B cell (primary cell): ENCODE results near the gene VIT. TPM values are rescaled to one million over a fixed set of nuclear protein-coding genes. Genes with fewer than 3 reads are reported as not detected.

Experiments
- ATAC-seq: fragments of 200-7000 bp; cut with Tn5 transposase; one replicate; pipeline ENCODE4 v1.10.0; 2021; ENCODE audit warnings: low read depth, mild to moderate bottlenecking, moderate number of reproducible peaks, moderate library complexity
- CTCF ChIA-PET: fragments of 350-600 bp; sonication (Branson Sonifier 250); formaldehyde crosslinking; loops from one replicate; lab custom pipeline; 2021; ENCODE audit warnings: antibody characterized with exemption, inconsistent platforms; lab: Charles Lee
- POLR2A ChIA-PET: fragments of 350-600 bp; sonication (Branson Sonifier 250); formaldehyde crosslinking; loops from one replicate; lab custom pipeline; 2021; ENCODE audit warnings: antibody characterized with exemption; lab: Charles Lee
- DNase-seq: peaks from one replicate; pipeline ENCODE4 v3.0.0; 2013
- H2AFZ ChIP-seq: 2 replicates; pipeline ENCODE4 v1.6.1; 2012; ENCODE audit warnings: mild to moderate bottlenecking, low read depth, low read length; ENCODE audit not compliant: insufficient read depth, poor library complexity, severe bottlenecking
- H3K27ac ChIP-seq, 2 donors: 1 replicate in 1 of 2; 2 replicates in 1 of 2; pipeline ENCODE4 v1.5.1; 2012 to 2013; ENCODE audit warnings: low read length in 2 of 2, mild to moderate bottlenecking in 2 of 2, moderate library complexity in 1 of 2
- H3K27me3 ChIP-seq, 4 experiments: fragments of 200-600 bp in 1 of 4; sonication (generic) in 1 of 4; replicated peaks in 1 of 4; 1 replicate in 2 of 4; 2 replicates in 2 of 4; pipeline versions ENCODE4 v1.6.1 to v1.7.0; 2013 to 2016; ENCODE audit warnings: low read length in 3 of 4, mild to moderate bottlenecking in 2 of 4, mixed read lengths in 1 of 4, moderate library complexity in 1 of 4; ENCODE audit not compliant: insufficient read depth in 4 of 4, control insufficient read depth in 3 of 4; ENCODE audit errors: control extremely low read depth in 1 of 4
- H3K36me3 ChIP-seq, 2 experiments: replicated peaks in 1 of 2; 1 replicate in 1 of 2; 2 replicates in 1 of 2; pipeline versions ENCODE4 v1.6.1 to v1.7.1; 2013; ENCODE audit warnings: low read length in 1 of 2; ENCODE audit not compliant: insufficient read depth in 2 of 2, control insufficient read depth in 1 of 2; ENCODE audit errors: control extremely low read depth in 1 of 2, extremely low read depth in 1 of 2
- H3K4me1 ChIP-seq, 2 donors: fragments of 200-600 bp in 1 of 2; sonication (generic) in 1 of 2; 1 replicate in 1 of 2; 2 replicates in 1 of 2; pipeline versions ENCODE4 v1.5.1 to v1.6.1; 2013 to 2017; ENCODE audit warnings: low read length in 2 of 2; ENCODE audit not compliant: control insufficient read depth in 2 of 2, insufficient read depth in 2 of 2
- H3K4me2 ChIP-seq: replicated peaks from 2 replicates; pipeline ENCODE3; 2012; ENCODE audit warnings: mild to moderate bottlenecking, low read depth, low read length; ENCODE audit not compliant: poor library complexity, severe bottlenecking
- H3K4me3 ChIP-seq, 5 experiments: fragments of 200-600 bp in 1 of 5; sonication (generic) in 1 of 5; 1 replicate in 3 of 5; 2 replicates in 2 of 5; pipeline versions ENCODE4 v1.5.1 to v1.7.0; 2011 to 2016; ENCODE audit warnings: low read length in 4 of 5, mild to moderate bottlenecking in 4 of 5, low read depth in 2 of 5, control low read depth in 1 of 5, moderate library complexity in 1 of 5; ENCODE audit not compliant: insufficient read depth in 1 of 5; ENCODE audit errors: control extremely low read depth in 1 of 5, extremely low read depth in 1 of 5
- H3K79me2 ChIP-seq: fragments of 200-600 bp; sonication (generic); one replicate; pipeline ENCODE4 v1.6.0; 2016; ENCODE audit warnings: low read length; ENCODE audit not compliant: control insufficient read depth, insufficient read depth
- H3K9ac ChIP-seq: fragments of 200-600 bp; sonication (generic); 2 replicates; pipeline ENCODE4 v1.6.1; 2017; ENCODE audit warnings: mild to moderate bottlenecking, low read length, moderate library complexity
- H3K9me3 ChIP-seq, 3 donors: one replicate each; pipeline versions ENCODE4 v1.6.1 to v1.7.1; 2013; ENCODE audit warnings: low read length in 2 of 3; ENCODE audit not compliant: control insufficient read depth in 2 of 3, insufficient read depth in 1 of 3; ENCODE audit errors: control extremely low read depth in 1 of 3
- H4K20me1 ChIP-seq: 2 replicates; pipeline ENCODE4 v1.6.0; 2012; ENCODE audit warnings: mild to moderate bottlenecking, low read length; ENCODE audit not compliant: insufficient read depth, control insufficient read depth, poor library complexity, severe bottlenecking
- H3K27ac Mint-ChIP-seq: one replicate; pipeline ENCODE4 v1.8.0; 2021; ENCODE audit warnings: mixed read lengths
- H3K27me3 Mint-ChIP-seq: one replicate; pipeline ENCODE4 v1.8.0; 2021; ENCODE audit warnings: mixed read lengths
- H3K4me1 Mint-ChIP-seq: one replicate; pipeline ENCODE4 v1.8.0; 2021; ENCODE audit warnings: mixed read lengths
- H3K4me3 Mint-ChIP-seq: one replicate; pipeline ENCODE4 v1.8.0; 2021; ENCODE audit warnings: mixed read lengths
- H3K9me3 Mint-ChIP-seq: one replicate; pipeline ENCODE4 v1.8.0; 2022; ENCODE audit warnings: mixed read lengths; ENCODE audit not compliant: insufficient read depth
- EZH2 ChIP-seq: IDR thresholded peaks from 2 replicates; pipeline ENCODE4 v1.6.1; 2012; ENCODE audit warnings: borderline replicate concordance, low read depth, mild to moderate bottlenecking, moderate library complexity, low read length; ENCODE audit not compliant: insufficient read depth, poor library complexity, severe bottlenecking
- WGBS: methylation state at CpG from one replicate; pipeline ENCODE4 v1.1.5; 2013; ENCODE audit warnings: missing lambda C conversion rate; ENCODE audit not compliant: insufficient coverage; 5-methylcytosine and 5-hydroxymethylcytosine counted together
- intact Hi-C: fragments of 100-400 bp; cut with micrococcal nuclease; formaldehyde crosslinking; loops from one replicate; pipeline ENCODE4 v1.10.0; 2022
- polyA plus RNA-seq: library from polyadenylated mRNA; depleted of rRNA; stranded (reverse); fragments of >200 nt; gene quantifications from 2 replicates; pipeline ENCODE4 v1.2.3, GENCODE V29; 2012
- total RNA-seq, 2 donors: library from RNA; stranded (reverse); fragments of 120-200 nt in 1 of 2; gene quantifications; 1 replicate in 1 of 2; 2 replicates in 1 of 2; pipeline versions ENCODE4 v1.2.3 to v1.2.4, GENCODE V29; 2013 to 2022
- TF ChIP-seq, protein P1 (sequence below): fragments of 200-600 bp; IDR thresholded peaks from one replicate; pipeline ENCODE4 v1.8.0; 2022; ENCODE audit warnings: antibody characterized with exemption, mild to moderate bottlenecking

Gene VIT
- total and polyA plus RNA-seq, 2 donors (not counting 1 experiment from before 2014, with no cell fraction given), result not detected

DNA sequence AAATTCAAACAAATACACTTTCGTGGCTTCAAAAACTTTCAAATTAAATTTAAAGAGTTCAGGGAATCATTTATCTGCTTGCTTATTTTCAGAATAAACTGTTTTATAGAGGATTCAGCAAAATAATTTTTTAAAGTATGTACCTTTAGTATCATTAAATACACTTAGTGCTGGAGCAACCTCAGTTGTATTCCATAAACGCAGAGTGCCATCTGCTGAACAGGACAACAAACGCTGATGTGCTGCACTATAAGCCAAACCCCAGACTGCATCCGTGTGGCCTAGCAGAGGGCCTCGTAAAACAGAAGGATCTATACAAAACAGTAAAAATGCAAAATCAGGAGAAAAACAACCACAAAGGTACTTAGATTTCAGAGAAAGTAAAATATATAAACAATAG, 161.2 kb downstream of the VIT start:
- H4K20me1 ChIP-seq, result no peaks in the 10 kb centered on the region
- CTCF ChIA-PET, result no interaction called here
- no peaks in the 10 kb centered on the region for H3K9me3 Mint-ChIP-seq
- no peak overlapping the region for H3K27ac ChIP-seq
- H3K9me3 ChIP-seq, result no peaks in the 10 kb centered on the region
- intact Hi-C loops, result no loop called here
- no peak overlapping the region for H3K9ac ChIP-seq
- H3K4me2 ChIP-seq, result no peak overlapping the region
- H3K4me1 ChIP-seq, result no peaks in the 10 kb centered on the region
- H3K27ac Mint-ChIP-seq, result no peak overlapping the region
- H3K79me2 ChIP-seq, result no peaks in the 10 kb centered on the region
- H2AFZ ChIP-seq, result no peak overlapping the region
- no peaks in the 10 kb centered on the region for H3K27me3 ChIP-seq
- H3K4me3 Mint-ChIP-seq, result no peak overlapping the region
- POLR2A ChIA-PET, result no interaction called here
- H3K4me1 Mint-ChIP-seq, result no peaks in the 10 kb centered on the region
- TF ChIP-seq, protein P1, sequence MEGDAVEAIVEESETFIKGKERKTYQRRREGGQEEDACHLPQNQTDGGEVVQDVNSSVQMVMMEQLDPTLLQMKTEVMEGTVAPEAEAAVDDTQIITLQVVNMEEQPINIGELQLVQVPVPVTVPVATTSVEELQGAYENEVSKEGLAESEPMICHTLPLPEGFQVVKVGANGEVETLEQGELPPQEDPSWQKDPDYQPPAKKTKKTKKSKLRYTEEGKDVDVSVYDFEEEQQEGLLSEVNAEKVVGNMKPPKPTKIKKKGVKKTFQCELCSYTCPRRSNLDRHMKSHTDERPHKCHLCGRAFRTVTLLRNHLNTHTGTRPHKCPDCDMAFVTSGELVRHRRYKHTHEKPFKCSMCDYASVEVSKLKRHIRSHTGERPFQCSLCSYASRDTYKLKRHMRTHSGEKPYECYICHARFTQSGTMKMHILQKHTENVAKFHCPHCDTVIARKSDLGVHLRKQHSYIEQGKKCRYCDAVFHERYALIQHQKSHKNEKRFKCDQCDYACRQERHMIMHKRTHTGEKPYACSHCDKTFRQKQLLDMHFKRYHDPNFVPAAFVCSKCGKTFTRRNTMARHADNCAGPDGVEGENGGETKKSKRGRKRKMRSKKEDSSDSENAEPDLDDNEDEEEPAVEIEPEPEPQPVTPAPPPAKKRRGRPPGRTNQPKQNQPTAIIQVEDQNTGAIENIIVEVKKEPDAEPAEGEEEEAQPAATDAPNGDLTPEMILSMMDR, result no peak
- no peak for TF ChIP-seq EZH2
- no peak for ATAC-seq
- no peak for DNase-seq
- H3K4me3 ChIP-seq, result no peak overlapping the region
- H3K27me3 Mint-ChIP-seq, result no peaks in the 10 kb centered on the region
- peaks cover 9 to 50% of the 10 kb centered on the region in 2 experiments for H3K36me3 ChIP-seq
- 100% methylated on average over 3 of the region's 5 CpGs for WGBS

DNA sequence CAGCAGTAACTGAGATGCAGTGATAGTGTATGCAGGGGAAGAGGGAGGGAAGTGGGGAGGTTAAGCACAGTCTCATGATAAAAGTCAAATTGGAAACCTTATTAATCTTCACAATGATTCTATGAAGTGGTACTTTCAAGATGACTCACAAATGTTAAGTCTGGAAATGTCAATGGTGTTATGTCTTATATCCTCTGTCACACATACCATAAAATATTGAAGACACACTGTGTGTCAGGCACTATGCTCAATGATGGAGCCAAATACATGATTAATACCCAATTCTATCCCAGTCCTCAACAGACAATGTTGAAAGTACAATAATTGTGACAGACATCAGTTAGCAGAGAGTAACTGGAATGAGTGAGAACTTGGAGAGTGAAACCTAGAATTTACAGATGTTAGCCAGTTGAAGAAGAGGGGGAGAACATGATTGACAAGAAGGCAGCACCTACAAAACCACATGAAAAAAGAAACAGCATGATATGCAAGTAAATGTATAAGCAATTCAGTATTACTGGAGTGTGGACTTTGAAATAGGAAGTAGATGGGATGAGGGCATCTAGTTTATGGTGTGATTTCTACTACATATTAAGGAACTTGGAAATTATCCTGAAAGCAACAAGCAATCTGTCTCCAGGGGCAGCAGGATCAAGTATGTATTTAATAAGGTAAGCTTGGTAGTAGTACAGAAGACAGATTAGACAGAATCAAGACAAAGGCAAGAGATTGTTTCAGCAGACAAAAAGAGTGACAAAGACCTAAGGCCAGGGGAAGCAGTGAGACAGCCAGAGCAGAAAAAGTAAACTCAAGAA, 162.3 kb downstream of the VIT start:
- H3K79me2 ChIP-seq, result no peaks in the 10 kb centered on the region
- no peak overlapping the region for H3K27ac ChIP-seq
- no peak overlapping the region for H2AFZ ChIP-seq
- no peaks in the 10 kb centered on the region for H4K20me1 ChIP-seq
- H3K4me2 ChIP-seq, result no peak overlapping the region
- H3K9me3 Mint-ChIP-seq, result peaks cover 2% of the 10 kb centered on the region
- no peaks in the 10 kb centered on the region for H3K4me1 ChIP-seq
- H3K27me3 ChIP-seq, result no peaks in the 10 kb centered on the region
- DNase-seq (no peak), ATAC-seq (no peak)
- peaks cover 9 to 44% of the 10 kb centered on the region in 2 experiments for H3K36me3 ChIP-seq
- H3K4me1 Mint-ChIP-seq, result no peaks in the 10 kb centered on the region
- H3K9me3 ChIP-seq, result no peaks in the 10 kb centered on the region
- no peak overlapping the region for H3K4me3 ChIP-seq
- intact Hi-C loops, result no loop called here
- H3K4me3 Mint-ChIP-seq, result no peak overlapping the region
- no peak overlapping the region for H3K9ac ChIP-seq
- POLR2A ChIA-PET, result no interaction called here
- H3K27me3 Mint-ChIP-seq, result no peaks in the 10 kb centered on the region
- CTCF ChIA-PET, result no interaction called here
- no peak overlapping the region for H3K27ac Mint-ChIP-seq
- no peak for TF ChIP-seq EZH2
- TF ChIP-seq, protein P1, result no peak
